ENCODE measurements around the gene DYRK1B. TPM values are rescaled to one million over a fixed set of nuclear protein-coding genes. Genes with fewer than 3 reads are reported as not detected.
"Not testable (repeated sequence)": the region's sequence is repeated elsewhere in the genome, so short reads cannot be mapped to it uniquely, and the experiment has no call there.

DYRK1B gene
- total and polyA plus RNA-seq, 8 donors = 6.2 to 20.6 (median 8.3) TPM

DNA sequence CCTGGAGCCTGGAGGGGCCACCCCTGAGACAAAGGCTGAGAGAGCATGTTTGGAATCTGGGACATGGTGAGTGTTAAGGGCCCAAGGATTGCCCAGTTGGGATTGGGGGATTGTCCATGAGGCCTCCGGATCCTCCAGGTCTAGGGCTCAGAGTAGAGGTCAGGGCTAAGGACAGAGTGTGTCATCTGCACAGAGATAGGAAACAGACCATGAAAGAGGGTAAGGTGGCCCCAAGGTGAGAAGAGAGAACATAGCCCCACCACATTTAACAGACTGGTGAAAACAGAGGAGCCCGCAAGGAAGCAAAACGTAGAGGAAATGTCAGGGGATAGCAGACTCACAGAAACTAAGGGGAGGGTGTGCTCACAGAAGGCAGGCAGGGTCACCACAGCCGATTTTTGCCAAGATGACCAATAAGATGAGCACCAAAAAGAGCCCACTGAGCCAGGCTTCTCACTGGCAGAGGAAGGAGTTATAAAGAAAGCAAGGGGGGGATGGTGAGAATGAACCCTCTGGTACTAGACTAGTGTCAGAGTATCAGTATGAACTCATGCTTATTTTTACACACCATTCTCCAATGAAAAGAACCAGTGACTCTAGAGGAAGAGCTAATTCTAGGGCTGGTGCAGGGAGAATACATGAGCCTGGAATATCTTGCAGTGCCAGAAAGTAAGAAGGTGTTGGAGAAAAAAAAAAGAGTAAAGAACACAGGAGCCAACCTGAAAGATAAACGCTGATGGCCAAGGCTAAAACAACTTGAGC lies 17.5 kb downstream of the DYRK1B start:
- 72% methylated on average over 5 of the region's 5 CpGs for WGBS, 2 donors
- TF ChIP-seq, protein P1, sequence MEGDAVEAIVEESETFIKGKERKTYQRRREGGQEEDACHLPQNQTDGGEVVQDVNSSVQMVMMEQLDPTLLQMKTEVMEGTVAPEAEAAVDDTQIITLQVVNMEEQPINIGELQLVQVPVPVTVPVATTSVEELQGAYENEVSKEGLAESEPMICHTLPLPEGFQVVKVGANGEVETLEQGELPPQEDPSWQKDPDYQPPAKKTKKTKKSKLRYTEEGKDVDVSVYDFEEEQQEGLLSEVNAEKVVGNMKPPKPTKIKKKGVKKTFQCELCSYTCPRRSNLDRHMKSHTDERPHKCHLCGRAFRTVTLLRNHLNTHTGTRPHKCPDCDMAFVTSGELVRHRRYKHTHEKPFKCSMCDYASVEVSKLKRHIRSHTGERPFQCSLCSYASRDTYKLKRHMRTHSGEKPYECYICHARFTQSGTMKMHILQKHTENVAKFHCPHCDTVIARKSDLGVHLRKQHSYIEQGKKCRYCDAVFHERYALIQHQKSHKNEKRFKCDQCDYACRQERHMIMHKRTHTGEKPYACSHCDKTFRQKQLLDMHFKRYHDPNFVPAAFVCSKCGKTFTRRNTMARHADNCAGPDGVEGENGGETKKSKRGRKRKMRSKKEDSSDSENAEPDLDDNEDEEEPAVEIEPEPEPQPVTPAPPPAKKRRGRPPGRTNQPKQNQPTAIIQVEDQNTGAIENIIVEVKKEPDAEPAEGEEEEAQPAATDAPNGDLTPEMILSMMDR (IDR thresholded peaks at IDR 0.05) = no peak
- no peak for FAIRE-seq
- no peaks in the 10 kb centered on the region for H3K9me3 ChIP-seq
- H3K27me3 ChIP-seq = no peaks in the 10 kb centered on the region
- ATAC-seq = no peak
- no peak overlapping the region for H3K4me3 ChIP-seq
- H3K36me3 ChIP-seq = no peaks in the 10 kb centered on the region
- intact Hi-C loops (cut with DNase I) = loop anchor here in 1 of 3 donors (5.0 kb wide), 1 partner anchor 61 kb away; no protein-coding TSS in a partner anchor
- no peaks in the 10 kb centered on the region for H3K4me1 ChIP-seq
- H3K27ac ChIP-seq = no peak overlapping the region
- DNase-seq = no peak

DNA sequence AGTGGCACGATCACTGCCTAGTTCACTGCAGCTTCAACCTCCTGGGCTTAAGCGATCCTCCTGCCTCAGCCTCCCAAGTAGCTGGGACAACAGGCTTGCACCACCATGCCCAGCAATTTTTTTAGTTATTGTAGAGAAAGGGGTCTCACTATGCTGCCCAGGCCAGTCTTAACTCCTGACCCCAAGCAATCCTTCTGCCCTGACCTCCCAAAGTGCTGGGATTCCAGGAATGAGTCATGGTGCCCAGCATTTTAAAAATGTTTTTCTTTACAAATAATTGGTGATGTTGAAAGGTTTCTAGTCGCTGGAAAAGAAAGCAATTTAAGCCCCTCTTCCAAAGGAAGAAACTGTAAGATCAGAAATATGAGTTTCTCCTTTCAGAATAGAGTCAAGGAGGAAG lies 19.4 kb downstream of the DYRK1B start:
- Histone ChIP-seq H3K4me1 (no peaks in the 10 kb centered on the region), H3K9me3 (no peaks in the 10 kb centered on the region), H3K27me3 (no peaks in the 10 kb centered on the region), H3K36me3 (no peaks in the 10 kb centered on the region), H3K4me3 (no peak overlapping the region), H3K27ac (no peak overlapping the region)
- DNase-seq = no peak
- no peak for ATAC-seq
- TF ChIP-seq, protein P1 (IDR thresholded peaks at IDR 0.05) = no peak
- 91 to 92% methylated on average over 3 of the region's 3 CpGs for WGBS, 2 donors
- no peak for FAIRE-seq
- intact Hi-C loops (cut with DNase I) = no loop called here

DNA sequence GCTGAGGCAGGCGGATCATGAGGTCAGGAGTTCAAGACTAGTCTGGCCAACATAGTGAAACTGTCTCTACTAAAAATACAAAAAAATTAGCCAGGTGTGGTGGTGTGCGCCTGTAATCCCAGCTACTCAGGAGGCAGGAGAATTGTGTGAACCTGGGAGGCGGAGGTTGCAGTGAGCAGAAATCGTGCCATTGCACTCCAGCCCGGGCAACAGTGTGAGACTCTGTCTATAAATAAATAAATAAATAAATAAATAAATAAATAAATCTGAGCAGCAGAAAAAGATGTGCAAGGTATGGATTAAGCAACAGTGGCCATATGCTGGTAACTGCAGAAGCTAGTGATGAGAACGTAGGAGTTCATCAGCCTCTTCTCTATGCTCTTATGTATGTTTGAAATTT lies 19.9 kb downstream of the DYRK1B start:
- H3K9me3 ChIP-seq; H3K27me3 ChIP-seq; FAIRE-seq; H3K27ac ChIP-seq; ATAC-seq; DNase-seq; H3K4me3 ChIP-seq; H3K36me3 ChIP-seq; H3K4me1 ChIP-seq; intact Hi-C loops (cut with DNase I): not testable (repeated sequence)
- WGBS, 2 donors = 94 to 99% methylated on average over 6 of the region's 6 CpGs

DNA sequence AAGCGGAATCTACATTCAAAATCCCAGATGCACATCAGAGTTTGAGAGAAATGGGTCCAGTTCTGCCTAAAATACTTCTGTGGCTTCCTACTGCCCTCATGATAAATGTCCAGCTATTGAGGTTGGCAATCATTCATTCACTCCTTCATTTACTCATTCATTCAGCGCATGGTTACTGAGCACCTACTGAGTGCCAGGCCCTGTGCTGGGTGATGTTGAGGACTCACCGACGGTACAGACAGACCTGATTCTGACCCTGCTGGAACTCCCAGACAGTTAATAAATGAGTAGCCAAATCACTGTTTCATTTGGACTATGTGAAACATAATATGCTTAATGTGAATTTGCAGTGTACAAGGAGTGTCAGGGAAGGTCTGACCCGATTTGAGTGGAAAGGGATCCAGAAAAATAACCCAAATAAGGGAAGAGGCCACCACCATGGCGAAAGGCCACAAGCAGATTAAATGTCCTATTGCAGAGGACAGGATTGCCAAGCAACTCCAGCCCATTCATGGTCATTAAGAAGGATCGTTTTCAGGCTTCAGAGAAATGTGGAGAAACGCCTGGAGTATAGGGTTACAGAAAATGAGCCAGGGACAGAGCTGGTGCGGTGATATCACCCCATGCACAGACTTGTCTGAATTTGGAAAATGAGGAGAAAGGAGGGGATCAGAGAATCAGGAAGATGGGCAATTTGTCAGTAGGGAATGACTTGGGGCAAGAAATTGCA lies 20.5 kb downstream of the DYRK1B start:
- TF ChIP-seq, protein P1 (IDR thresholded peaks at IDR 0.05) = no peak
- ATAC-seq = no peak
- no peak for FAIRE-seq
- intact Hi-C loops (cut with DNase I) = no loop called here
- Histone ChIP-seq H3K36me3 (no peaks in the 10 kb centered on the region), H3K4me3 (no peak overlapping the region), H3K9me3 (no peaks in the 10 kb centered on the region), H3K4me1 (no peaks in the 10 kb centered on the region), H3K27ac (no peak overlapping the region), H3K27me3 (no peaks in the 10 kb centered on the region)
- DNase-seq = no peak
- WGBS, 2 donors = 73 to 86% methylated on average over 9 of the region's 9 CpGs

DNA sequence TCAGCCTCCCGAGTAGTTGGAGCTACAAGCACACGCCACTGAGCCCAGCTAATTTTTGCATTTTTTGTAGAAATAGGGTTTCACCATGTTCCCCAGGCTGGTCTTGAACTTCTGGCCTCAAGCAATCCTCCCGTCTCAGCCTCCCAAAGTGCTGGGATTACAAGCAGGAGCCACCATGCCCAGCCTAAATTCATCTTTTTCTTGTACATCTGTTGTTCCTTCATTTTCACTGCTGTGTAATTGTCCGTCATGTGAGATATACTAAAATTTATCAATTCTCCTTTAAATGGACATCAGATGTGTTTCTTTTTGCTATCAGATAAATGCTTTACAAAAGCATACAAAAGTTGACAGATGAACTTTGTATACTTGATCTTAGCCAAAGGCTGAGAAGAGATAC lies 22.9 kb downstream of the DYRK1B start:
- FAIRE-seq (no peak), ATAC-seq (no peak), DNase-seq (no peak)
- H3K9me3 ChIP-seq = no peaks in the 10 kb centered on the region
- H3K4me3 ChIP-seq = no peak overlapping the region
- H3K36me3 ChIP-seq = no peaks in the 10 kb centered on the region
- H3K4me1 ChIP-seq = no peaks in the 10 kb centered on the region
- no peak overlapping the region for H3K27ac ChIP-seq
- TF ChIP-seq, protein P1 (IDR thresholded peaks at IDR 0.05) = no peak
- H3K27me3 ChIP-seq = peaks cover 0 to 5% (median 0%) of the 10 kb centered on the region in 4 donors
- intact Hi-C loops (cut with DNase I) = no loop called here
- WGBS, 2 donors = 86 to 88% methylated on average over 4 of the region's 4 CpGs
